MM.1S (cell line): ENCODE measurements around the gene CD93.

Source experiments
- DNase-seq: peaks from one replicate; pipeline ENCODE4 v3.0.0-alpha.2; 2015
- H2AFZ ChIP-seq: fragments of 300-600 bp; sonication (generic); 2 replicates; pipeline ENCODE4 v1.6.0; 2016; ENCODE audit warnings: antibody characterized with exemption, low read length
- H3F3A ChIP-seq: fragments of 300-600 bp; sonication (generic); 2 replicates; pipeline ENCODE4 v1.6.1; 2016; ENCODE audit warnings: mild to moderate bottlenecking, antibody characterized with exemption, low read length, moderate library complexity, mixed read lengths; ENCODE audit not compliant: insufficient read depth
- H3K27ac ChIP-seq: fragments of 300-600 bp; sonication (generic); 2 replicates; pipeline ENCODE4 v1.5.1; 2016; ENCODE audit warnings: mild to moderate bottlenecking, low read length
- H3K27me3 ChIP-seq: fragments of 300-600 bp; sonication (generic); replicated peaks from 2 replicates; pipeline ENCODE4 v1.6.0; 2016; ENCODE audit warnings: low read length; ENCODE audit not compliant: insufficient read depth
- H3K36me3 ChIP-seq: fragments of 300-600 bp; sonication (generic); replicated peaks from 2 replicates; pipeline ENCODE4 v1.6.1; 2016; ENCODE audit warnings: mild to moderate bottlenecking, low read length, mixed read lengths; ENCODE audit not compliant: insufficient read depth
- H3K4me1 ChIP-seq: fragments of 300-600 bp; sonication (generic); 2 replicates; pipeline ENCODE4 v1.6.1; 2016; ENCODE audit warnings: low read length, mixed read lengths
- H3K4me2 ChIP-seq: fragments of 300-600 bp; sonication (generic); 2 replicates; pipeline ENCODE4 v1.6.0; 2016; ENCODE audit warnings: low read depth, low read length
- H3K4me3 ChIP-seq: fragments of 300-600 bp; sonication (generic); 2 replicates; pipeline ENCODE4 v1.5.1; 2016; ENCODE audit warnings: low read length, mixed read lengths
- H3K79me2 ChIP-seq: fragments of 300-600 bp; sonication (generic); 2 replicates; pipeline ENCODE4 v1.6.1; 2016; ENCODE audit warnings: mixed run types, low read length, mixed read lengths
- H3K9ac ChIP-seq: fragments of 300-600 bp; sonication (generic); 2 replicates; pipeline ENCODE4 v1.6.1; 2016; ENCODE audit warnings: low read length, mixed read lengths
- H3K9me2 ChIP-seq: fragments of 300-600 bp; sonication (generic); replicated peaks from 2 replicates; pipeline ENCODE4 v1.6.1; 2016; ENCODE audit warnings: mild to moderate bottlenecking, low read length, mixed read lengths; ENCODE audit not compliant: insufficient read depth
- H3K9me3 ChIP-seq: fragments of 300-600 bp; sonication (generic); replicated peaks from 2 replicates; pipeline ENCODE4 v1.6.1; 2016; ENCODE audit warnings: mild to moderate bottlenecking, low read length, mixed read lengths; ENCODE audit not compliant: insufficient read depth
- H4K20me1 ChIP-seq: fragments of 300-600 bp; sonication (generic); 2 replicates; pipeline ENCODE4 v1.6.1; 2016; ENCODE audit warnings: mild to moderate bottlenecking, low read length, moderate library complexity, mixed read lengths; ENCODE audit not compliant: insufficient read depth
- CTCF ChIP-seq: fragments of 300-600 bp; sonication (generic); IDR thresholded peaks from 2 replicates; pipeline ENCODE4 v1.5.1; 2016; ENCODE audit warnings: antibody characterized with exemption, low read length, mixed read lengths
- EZH2 ChIP-seq: fragments of 300-600 bp; sonication (generic); optimal IDR thresholded peaks from 2 replicates; pipeline ENCODE3; 2017; ENCODE audit warnings: low read depth, mild to moderate bottlenecking, antibody characterized with exemption, low read length, mixed read lengths
- EZH2phosphoT487 ChIP-seq: fragments of 300-600 bp; sonication (generic); IDR thresholded peaks from 2 replicates; pipeline ENCODE4 v1.6.1; 2018; ENCODE audit warnings: antibody characterized with exemption, low read length

CD93 gene

GRCh38 chr20:23105193-23105592 lies 19.1 kb upstream of the CD93 start:
- H3K9ac ChIP-seq, result no peak overlapping the region
- H4K20me1 ChIP-seq, result no peaks in the 10 kb centered on the region
- H3K9me2 ChIP-seq, result no peaks in the 10 kb centered on the region
- no peak overlapping the region for H3K4me2 ChIP-seq
- no peaks in the 10 kb centered on the region for H3K36me3 ChIP-seq
- no peaks in the 10 kb centered on the region for H3K27me3 ChIP-seq
- no peak overlapping the region for H2AFZ ChIP-seq
- no peaks in the 10 kb centered on the region for H3K79me2 ChIP-seq
- no peaks in the 10 kb centered on the region for H3F3A ChIP-seq
- TF ChIP-seq CTCF, result no peak
- TF ChIP-seq EZH2, result no peak
- no peak for TF ChIP-seq EZH2phosphoT487
- no peaks in the 10 kb centered on the region for H3K4me1 ChIP-seq
- no peak overlapping the region for H3K4me3 ChIP-seq
- no peak for DNase-seq
- H3K9me3 ChIP-seq, result no peaks in the 10 kb centered on the region
- no peak overlapping the region for H3K27ac ChIP-seq

GRCh38 chr20:23103284-23104018 lies 17.3 kb upstream of the CD93 start:
- Histone ChIP-seq H3K27ac (no peak overlapping the region), H3K9ac (no peak overlapping the region), H3K9me2 (no peaks in the 10 kb centered on the region), H3K4me2 (no peak overlapping the region), H3K4me3 (no peak overlapping the region), H3F3A (no peaks in the 10 kb centered on the region), H3K27me3 (no peaks in the 10 kb centered on the region), H3K36me3 (no peaks in the 10 kb centered on the region), H3K4me1 (no peaks in the 10 kb centered on the region), H2AFZ (no peak overlapping the region), H3K79me2 (no peaks in the 10 kb centered on the region), H4K20me1 (no peaks in the 10 kb centered on the region), H3K9me3 (no peaks in the 10 kb centered on the region)
- no peak for TF ChIP-seq EZH2
- no peak for TF ChIP-seq EZH2phosphoT487
- no peak for TF ChIP-seq CTCF
- DNase-seq, result no peak

GRCh38 chr20:23101696-23102406 lies 15.7 kb upstream of the CD93 start:
- H3K4me3 ChIP-seq, result no peak overlapping the region
- no peaks in the 10 kb centered on the region for H3K79me2 ChIP-seq
- no peaks in the 10 kb centered on the region for H3K27me3 ChIP-seq
- no peaks in the 10 kb centered on the region for H3K9me3 ChIP-seq
- no peak overlapping the region for H3K9ac ChIP-seq
- no peak overlapping the region for H2AFZ ChIP-seq
- H3K27ac ChIP-seq, result no peak overlapping the region
- H4K20me1 ChIP-seq, result no peaks in the 10 kb centered on the region
- H3K9me2 ChIP-seq, result no peaks in the 10 kb centered on the region
- no peak for DNase-seq
- H3K4me1 ChIP-seq, result no peaks in the 10 kb centered on the region
- no peaks in the 10 kb centered on the region for H3K36me3 ChIP-seq
- TF ChIP-seq CTCF, result no peak
- no peak for TF ChIP-seq EZH2
- TF ChIP-seq EZH2phosphoT487, result no peak
- no peaks in the 10 kb centered on the region for H3F3A ChIP-seq
- no peak overlapping the region for H3K4me2 ChIP-seq
